Measurements from ENCODE around the gene ARPP21.
"Not testable (repeated sequence)": the region's sequence is repeated elsewhere in the genome, so short reads cannot be mapped to it uniquely, and the experiment has no call there.

Gene ARPP21

GRCh38 chr3:35639254-35640186 is at the start of gene ARPP21:
TSS of gene ARPP21 (plus strand) at chr3:35639525. CDS start at chr3:35681752, 42,227 bp downstream.
- no peak for DNase-seq (ENCODE audit: low read depth)

GRCh38 chr3:35592589-35593295 is 46.6 kb upstream of the ARPP21 start:
- no peak for DNase-seq (ENCODE audit: low read depth)

- no peak for DNase-seq (ENCODE audit: low read depth)
Measured at GRCh38 chr3:35594739-35595138, 44.6 kb upstream of the ARPP21 start.

GRCh38 chr3:35596335-35596995 is 42.9 kb upstream of the ARPP21 start:
- DNase-seq (ENCODE audit: low read depth) = no peak

GRCh38 chr3:35597490-35597889 is 41.8 kb upstream of the ARPP21 start:
- no peak for DNase-seq (ENCODE audit: low read depth)

- DNase-seq (ENCODE audit: low read depth) = no peak
Measured at GRCh38 chr3:35598804-35599203, 40.5 kb upstream of the ARPP21 start.

- no peak for DNase-seq (ENCODE audit: low read depth)
Measured at GRCh38 chr3:35601959-35602358, 37.4 kb upstream of the ARPP21 start.

- no peak for DNase-seq (ENCODE audit: low read depth)
Measured at GRCh38 chr3:35602395-35602936, 36.9 kb upstream of the ARPP21 start.

- no peak for DNase-seq (ENCODE audit: low read depth)
Measured at GRCh38 chr3:35616346-35616745, 23.0 kb upstream of the ARPP21 start.

GRCh38 chr3:35617370-35617769 is 22.0 kb upstream of the ARPP21 start:
- no peak for DNase-seq (ENCODE audit: low read depth)

- not testable (repeated sequence) for DNase-seq (ENCODE audit: low read depth)
Measured at GRCh38 chr3:35620238-35620637, 19.1 kb upstream of the ARPP21 start.

GRCh38 chr3:35624698-35625097 is 14.6 kb upstream of the ARPP21 start:
- no peak for DNase-seq (ENCODE audit: low read depth)

- DNase-seq (ENCODE audit: low read depth) = no peak
Measured at GRCh38 chr3:35633332-35634124, 5.8 kb upstream of the ARPP21 start.

GRCh38 chr3:35635407-35635806 is 3.9 kb upstream of the ARPP21 start:
- DNase-seq (ENCODE audit: low read depth) = no peak

GRCh38 chr3:35635926-35636683 is 3.2 kb upstream of the ARPP21 start:
- no peak for DNase-seq (ENCODE audit: low read depth)

- no peak for DNase-seq (ENCODE audit: low read depth)
Measured at GRCh38 chr3:35638251-35638979, 910 bp upstream of the ARPP21 start.

- no peak for DNase-seq (ENCODE audit: low read depth)
Measured at GRCh38 chr3:35638980-35639253, 408 bp upstream of the ARPP21 start.

- DNase-seq (ENCODE audit: low read depth) = no peak
Measured at GRCh38 chr3:35640190-35641165, 1.2 kb downstream of the ARPP21 start.

GRCh38 chr3:35641331-35641730 is 2.0 kb downstream of the ARPP21 start:
- no peak for DNase-seq (ENCODE audit: low read depth)

Measured in stimulated activated CD8-positive, alpha-beta memory T cell treated with anti-CD3 and anti-CD28 coated beads, Interleukin-15, amount 100 ng/mL, for 24 hours (primary cell).